GM20431 (cell line): Measurements from ENCODE around the gene MAEA.

ENCODE experiments used
- in situ Hi-C: fragments of 300-500 bp; cut with MseI, MboI; formaldehyde crosslinking; loops from one replicate; pipeline ENCODE4 v1.15.0; 2020; ENCODE audit warnings: low sequenced_read_pairs; ENCODE audit not compliant: unreplicated experiment

The MAEA gene

GRCh38 chr4:1249148-1249730 lies 40.5 kb upstream of the MAEA start:
- in situ Hi-C loops: no loop called here

GRCh38 chr4:1249731-1250526 lies 39.8 kb upstream of the MAEA start:
- in situ Hi-C loops: no loop called here

GRCh38 chr4:1250527-1250812 lies 39.2 kb upstream of the MAEA start:
- in situ Hi-C loops: no loop called here

- in situ Hi-C loops: no loop called here
Observed at GRCh38 chr4:1250921-1251772, 38.5 kb upstream of the MAEA start.

GRCh38 chr4:1251773-1252066 lies 38.0 kb upstream of the MAEA start:
- in situ Hi-C loops: no loop called here

- in situ Hi-C loops: no loop called here
Observed at GRCh38 chr4:1252928-1253492, 36.7 kb upstream of the MAEA start.

- in situ Hi-C loops: no loop called here
Observed at GRCh38 chr4:1253831-1254230, 35.9 kb upstream of the MAEA start.

- in situ Hi-C loops: no loop called here
Observed at GRCh38 chr4:1255151-1255550, 34.5 kb upstream of the MAEA start.

GRCh38 chr4:1255699-1256098 lies 34.0 kb upstream of the MAEA start:
- in situ Hi-C loops: no loop called here

- in situ Hi-C loops: no loop called here
Observed at GRCh38 chr4:1258457-1258856, 31.2 kb upstream of the MAEA start.

- in situ Hi-C loops: no loop called here
Observed at GRCh38 chr4:1259966-1260365, 29.7 kb upstream of the MAEA start.

- in situ Hi-C loops: no loop called here
Observed at GRCh38 chr4:1260418-1261106, 29.1 kb upstream of the MAEA start.

- in situ Hi-C loops: no loop called here
Observed at GRCh38 chr4:1261107-1261928, 28.4 kb upstream of the MAEA start.

GRCh38 chr4:1264942-1265341 lies 24.7 kb upstream of the MAEA start:
- in situ Hi-C loops: no loop called here

GRCh38 chr4:1265351-1265750 lies 24.3 kb upstream of the MAEA start:
- in situ Hi-C loops: no loop called here

GRCh38 chr4:1266881-1267763 lies 22.6 kb upstream of the MAEA start:
- in situ Hi-C loops: no loop called here

- in situ Hi-C loops: no loop called here
Observed at GRCh38 chr4:1269209-1269608, 20.5 kb upstream of the MAEA start.

GRCh38 chr4:1271686-1272085 lies 18.0 kb upstream of the MAEA start:
- in situ Hi-C loops: no loop called here

- in situ Hi-C loops: no loop called here
Observed at GRCh38 chr4:1274871-1275270, 14.8 kb upstream of the MAEA start.
